H1 (cell line): ENCODE data around the gene NFAT5. TPM values are rescaled to one million over a fixed set of nuclear protein-coding genes. Genes with fewer than 3 reads are reported as not detected.

ENCODE experiments used
- RXRA ChIP-seq: IDR thresholded peaks from 2 replicates; pipeline ENCODE4 v1.6.1; 2011; ENCODE audit warnings: low read depth, mild to moderate bottlenecking, low read length, moderate library complexity; ENCODE audit not compliant: insufficient read depth
- TCF12 ChIP-seq: IDR thresholded peaks from 2 replicates; pipeline ENCODE4 v1.6.1; 2011; ENCODE audit warnings: low read depth, mild to moderate bottlenecking, low read length
- polyA plus RNA-seq, 7 experiments: library from polyadenylated mRNA; depleted of rRNA in 3 of 7; stranded (reverse) in 5 of 7; unstranded in 2 of 7; fragments of >200 nt in 5 of 7; fragments of 200-250 nt in 2 of 7; gene quantifications; 1 replicate in 5 of 7; 2 replicates in 1 of 7; 4 replicates in 1 of 7; pipeline versions ENCODE4 v1.2.1 to v1.2.3, GENCODE V29; 2011 to 2013; ENCODE audit warnings: missing spikeins in 2 of 7, mixed read lengths in 2 of 7
- total RNA-seq: library from RNA; stranded (reverse); fragmentation: NEBNext Ultra II Directional; extraction: Animal tissue kit (Norgen Biotek cat#: 25700); gene quantifications from 2 replicates; pipeline ENCODE4 v1.2.1, GENCODE V29; 2021

Gene NFAT5
- total and polyA plus RNA-seq, 2 of the 8 experiments (the other 6 are each of a cell fraction or from before 2014, with no cell fraction given), result 8.9 to 29.0 TPM

GRCh38 chr16:69619514-69619913, 53.7 kb downstream of the NFAT5 start (continued):
- TF ChIP-seq RXRA (no peak), TCF12 (no peak)
- TF ChIP-seq, all 59 proteins: peak for 0
